Measurements from ENCODE around the gene GPR42. TPM values are rescaled to one million over a fixed set of nuclear protein-coding genes. Genes with fewer than 3 reads are reported as not detected.

Gene GPR42
- total and polyA plus RNA-seq, 10 of the 15 experiments (the other 5 are each of a cell fraction or from before 2014, with no cell fraction given) = 0.13 TPM; not detected in 9

GRCh38 chr19:35404879-35405622, 34.2 kb downstream of the GPR42 start (continued):
- TF ChIP-seq IRF3 (IDR thresholded peaks at IDR 0.05) (no peak), TCF12 (IDR thresholded peaks at IDR 0.05; ENCODE audit: low read depth, low read length) (peak; percentile 94), ZBTB11 (CRISPR knock-in tag; IDR thresholded peaks at IDR 0.05) (no peak), CBFB (IDR thresholded peaks at IDR 0.05; ENCODE audit: low read depth) (peak; percentile 78), SIX5 (IDR thresholded peaks at IDR 0.05; ENCODE audit: low read depth, low read length, severe bottlenecking) (no peak), MLLT1 (IDR thresholded peaks at IDR 0.05) (no peak), EZH2 (IDR thresholded peaks at IDR 0.05; ENCODE audit: borderline replicate concordance, control insufficient read depth, low read depth, low read length) (no peak), CHD4 (IDR thresholded peaks at IDR 0.05) (no peak), JUND (IDR thresholded peaks at IDR 0.05; ENCODE audit: low read depth, low read length) (peak; percentile 85), E2F8 (IDR thresholded peaks at IDR 0.05; ENCODE audit: low read depth, partially characterized antibody) (peak; percentile 17), USF2 (IDR thresholded peaks at IDR 0.05; ENCODE audit: borderline replicate concordance, low read depth, low read length) (no peak), FOXM1 (IDR thresholded peaks at IDR 0.05; ENCODE audit: low read depth, low read length) (peak; percentile 87; the same call in 1 of the 2 replicates), BMI1 (IDR thresholded peaks at IDR 0.05; ENCODE audit: borderline replicate concordance) (peak; percentile 85), CBX3 (IDR thresholded peaks at IDR 0.05; ENCODE audit: borderline replicate concordance, low read depth) (no peak), ZNF622 (IDR thresholded peaks at IDR 0.05) (no peak), EP300 (IDR thresholded peaks at IDR 0.05; ENCODE audit: borderline replicate concordance in 1 of 2, control insufficient read depth in 1 of 2, low read depth in 2 of 2, low read length in 2 of 2) (peak; percentile 90), YBX1 (IDR thresholded peaks at IDR 0.05) (no peak), CBX5 (IDR thresholded peaks at IDR 0.05; ENCODE audit: low read depth) (no peak), NFIC (IDR thresholded peaks at IDR 0.05; ENCODE audit: low read depth, low read length) (peak; percentile 82; the same call in 1 of the 2 replicates)

Measured in GM12878 (cell line).